Measurements from ENCODE around the gene ZNF697. TPM values are rescaled to one million over a fixed set of nuclear protein-coding genes. Genes with fewer than 3 reads are reported as not detected.

The ZNF697 gene
- total and polyA plus RNA-seq, 9 of the 15 experiments (the other 6 are each of a cell fraction or from before 2014, with no cell fraction given) = 2.1 to 13.6 (median 8.3) TPM

DNA sequence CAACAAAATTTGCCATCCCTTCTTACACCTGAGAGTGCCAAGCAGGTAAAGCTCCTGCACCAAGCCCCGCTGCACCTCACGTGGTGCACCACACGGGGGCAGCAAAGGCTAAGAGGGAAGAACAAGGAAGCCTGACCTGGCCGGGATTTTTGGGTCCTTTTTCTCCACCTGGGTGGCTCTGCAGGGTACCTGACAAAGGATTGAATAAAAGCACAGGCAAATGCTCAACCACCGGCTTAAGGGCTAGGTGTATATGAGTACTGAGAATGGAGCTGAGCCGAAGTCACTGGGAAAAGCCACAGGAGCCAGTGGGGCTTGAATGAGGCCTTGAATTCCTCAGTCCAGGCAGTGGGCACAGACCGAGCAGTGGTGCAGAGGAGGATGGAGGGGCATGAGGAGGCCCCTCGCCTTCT, 36.4 kb downstream of the ZNF697 start (continued):
- TF ChIP-seq, protein P1, sequence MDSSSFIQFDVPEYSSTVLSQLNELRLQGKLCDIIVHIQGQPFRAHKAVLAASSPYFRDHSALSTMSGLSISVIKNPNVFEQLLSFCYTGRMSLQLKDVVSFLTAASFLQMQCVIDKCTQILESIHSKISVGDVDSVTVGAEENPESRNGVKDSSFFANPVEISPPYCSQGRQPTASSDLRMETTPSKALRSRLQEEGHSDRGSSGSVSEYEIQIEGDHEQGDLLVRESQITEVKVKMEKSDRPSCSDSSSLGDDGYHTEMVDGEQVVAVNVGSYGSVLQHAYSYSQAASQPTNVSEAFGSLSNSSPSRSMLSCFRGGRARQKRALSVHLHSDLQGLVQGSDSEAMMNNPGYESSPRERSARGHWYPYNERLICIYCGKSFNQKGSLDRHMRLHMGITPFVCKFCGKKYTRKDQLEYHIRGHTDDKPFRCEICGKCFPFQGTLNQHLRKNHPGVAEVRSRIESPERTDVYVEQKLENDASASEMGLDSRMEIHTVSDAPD (CRISPR knock-in tag; IDR thresholded peaks at IDR 0.05) = no peak
- no peak for TF ChIP-seq ZNF324 (CRISPR knock-in tag; IDR thresholded peaks at IDR 0.05)
- no peak for TF ChIP-seq CBFA2T2 (conservative IDR thresholded peaks at IDR 0.05)
- no peak for TF ChIP-seq ZNF253 (CRISPR knock-in tag; conservative IDR thresholded peaks at IDR 0.05)
- TF ChIP-seq PATZ1 (CRISPR knock-in tag; IDR thresholded peaks at IDR 0.05; ENCODE audit: borderline replicate concordance) = no peak
- no peak for TF ChIP-seq CUX1 (CRISPR knock-in tag; IDR thresholded peaks at IDR 0.05)
- TF ChIP-seq, protein P2, sequence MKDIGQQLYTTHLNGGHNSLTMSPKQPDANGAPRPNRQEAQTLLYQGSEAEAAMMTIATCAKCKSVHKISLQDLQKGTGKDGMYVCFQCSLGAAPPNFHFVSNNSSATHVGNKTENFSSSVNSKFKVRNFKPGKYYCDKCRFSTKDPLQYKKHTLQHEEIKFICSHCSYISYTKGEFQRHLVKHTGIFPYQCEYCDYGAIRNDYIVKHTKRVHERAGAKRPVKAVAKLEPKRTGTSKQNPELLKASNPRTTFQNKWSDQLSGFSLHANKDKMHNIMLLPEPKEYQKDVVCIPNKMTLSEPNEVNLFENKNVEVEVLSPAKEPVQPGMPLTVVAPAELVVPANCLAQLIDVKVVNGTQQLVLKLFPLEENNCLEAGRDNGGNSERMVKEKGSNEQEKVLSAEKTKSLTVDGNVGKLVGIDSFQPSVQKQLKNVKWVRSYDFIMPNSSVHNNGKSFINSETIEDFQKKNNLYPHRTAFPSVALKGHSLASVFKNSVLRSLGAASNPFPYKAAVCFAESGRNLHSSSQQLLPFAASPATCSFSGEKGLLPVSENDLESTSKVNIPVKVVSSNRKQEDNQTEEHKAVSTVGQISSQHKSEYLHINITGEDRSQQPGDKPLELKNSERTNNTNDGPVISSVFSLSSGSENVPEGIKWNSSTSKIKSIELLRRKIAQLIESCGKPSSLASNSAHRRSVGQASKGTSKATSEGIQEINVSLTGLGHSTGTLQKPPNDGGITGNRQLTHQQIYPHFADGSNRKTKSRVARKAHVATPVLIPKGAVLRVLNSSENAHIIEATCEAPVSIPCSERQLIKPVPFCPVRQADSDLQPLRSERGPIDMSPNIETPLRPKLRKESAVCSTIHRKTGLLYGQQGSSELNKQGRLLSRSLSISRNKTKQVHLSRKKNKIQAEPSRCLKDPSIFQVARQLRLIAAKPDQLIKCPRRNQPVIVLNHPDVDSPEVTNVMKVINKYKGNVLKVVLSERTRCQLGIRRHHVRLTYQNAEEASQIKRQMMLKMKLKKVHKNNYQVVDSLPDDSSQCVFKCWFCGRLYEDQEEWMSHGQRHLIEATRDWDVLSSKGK (CRISPR knock-in tag; IDR thresholded peaks at IDR 0.05) = no peak
- TF ChIP-seq ZNF212 (CRISPR knock-in tag; IDR thresholded peaks at IDR 0.05) = no peak
- TF ChIP-seq ZBTB2 (IDR thresholded peaks at IDR 0.05) = no peak
- TF ChIP-seq ARNT (IDR thresholded peaks at IDR 0.05) = no peak
- no peak for TF ChIP-seq CBFB (CRISPR knock-in tag; IDR thresholded peaks at IDR 0.05)
- TF ChIP-seq FUS (optimal IDR thresholded peaks at IDR 0.05; ENCODE audit: low read depth, low read length) = no peak
- no peak for TF ChIP-seq NR2C1 (IDR thresholded peaks at IDR 0.05)
- no peak for TF ChIP-seq NR2C1 (tag; IDR thresholded peaks at IDR 0.05)
